ENCODE results near the gene TRMT1. TPM values are rescaled to one million over a fixed set of nuclear protein-coding genes. Genes with fewer than 3 reads are reported as not detected.

TRMT1 gene
- total RNA-seq, 4 donors from 2014 or later: 19.4 to 42.5 (median 29.0) TPM

- Histone ChIP-seq H3K4me3 (no peak overlapping the region), H3K4me1 (peaks cover 34 to 97% (median 63%) of the 10 kb centered on the region in 3 donors), H3K27me3 (peaks cover 0 to 9% (median 0%) of the 10 kb centered on the region in 4 donors), H3K27ac (peak overlapping the region; percentile 30 to 94 (median 88)), H3K36me3 (peaks cover 0 to 69% (median 0%) of the 10 kb centered on the region in 3 donors), H3K9me3 (no peaks in the 10 kb centered on the region)
- WGBS, 2 donors: 40 to 48% methylated on average over 4 to 5 of the region's 12 CpGs
- DNase-seq: no peak
- TF ChIP-seq POLR2A (IDR thresholded peaks at IDR 0.05): no peak
- TF ChIP-seq, protein P1, sequence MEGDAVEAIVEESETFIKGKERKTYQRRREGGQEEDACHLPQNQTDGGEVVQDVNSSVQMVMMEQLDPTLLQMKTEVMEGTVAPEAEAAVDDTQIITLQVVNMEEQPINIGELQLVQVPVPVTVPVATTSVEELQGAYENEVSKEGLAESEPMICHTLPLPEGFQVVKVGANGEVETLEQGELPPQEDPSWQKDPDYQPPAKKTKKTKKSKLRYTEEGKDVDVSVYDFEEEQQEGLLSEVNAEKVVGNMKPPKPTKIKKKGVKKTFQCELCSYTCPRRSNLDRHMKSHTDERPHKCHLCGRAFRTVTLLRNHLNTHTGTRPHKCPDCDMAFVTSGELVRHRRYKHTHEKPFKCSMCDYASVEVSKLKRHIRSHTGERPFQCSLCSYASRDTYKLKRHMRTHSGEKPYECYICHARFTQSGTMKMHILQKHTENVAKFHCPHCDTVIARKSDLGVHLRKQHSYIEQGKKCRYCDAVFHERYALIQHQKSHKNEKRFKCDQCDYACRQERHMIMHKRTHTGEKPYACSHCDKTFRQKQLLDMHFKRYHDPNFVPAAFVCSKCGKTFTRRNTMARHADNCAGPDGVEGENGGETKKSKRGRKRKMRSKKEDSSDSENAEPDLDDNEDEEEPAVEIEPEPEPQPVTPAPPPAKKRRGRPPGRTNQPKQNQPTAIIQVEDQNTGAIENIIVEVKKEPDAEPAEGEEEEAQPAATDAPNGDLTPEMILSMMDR (IDR thresholded peaks at IDR 0.05): peak; percentile 88 to 95 (median 94)
- intact Hi-C loops (cut with DNase I): loop anchor here (5.0 kb wide), 1 partner anchor 111 kb away; no protein-coding TSS in a partner anchor
Observed at GRCh38 chr19:13093407-13094105, 23.0 kb downstream of the TRMT1 start.

DNA sequence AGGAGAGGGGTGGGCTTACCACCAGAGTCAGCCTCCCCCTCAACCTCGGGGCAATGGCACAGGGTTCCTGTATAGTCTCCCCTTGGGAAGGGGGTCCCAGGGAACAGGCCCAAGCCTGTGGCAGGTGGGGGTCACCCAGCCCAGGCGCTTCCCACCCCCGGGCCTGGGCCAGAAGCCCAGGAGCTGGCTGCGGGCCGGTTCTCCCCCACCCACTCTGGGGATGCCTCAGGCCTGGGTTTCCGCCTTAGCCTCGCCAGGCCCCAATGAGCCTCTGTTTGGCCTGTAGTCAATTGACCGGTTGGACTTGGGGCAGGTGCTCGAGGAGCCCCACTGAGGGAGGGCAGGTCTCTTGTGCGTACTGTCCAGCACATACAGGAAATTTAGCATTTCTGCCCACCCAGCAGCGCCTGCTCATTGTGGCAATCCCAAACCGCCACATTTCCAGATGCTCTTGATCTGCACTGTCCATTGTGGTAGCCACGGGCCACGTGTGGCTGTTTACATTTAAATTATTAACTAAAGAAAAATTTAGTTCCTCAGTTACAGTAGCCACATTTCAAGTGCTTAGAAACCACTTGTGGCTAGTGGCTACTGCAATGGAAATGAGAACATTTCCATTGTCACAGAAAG lies 23.8 kb downstream of the TRMT1 start:
- 53 to 59% methylated on average over 4 to 7 of the region's 14 CpGs for WGBS, 2 donors
- peak overlapping the region; percentile 31 to 94 (median 88) for H3K27ac ChIP-seq

GRCh38 chr19:13092158-13092543 lies 24.4 kb downstream of the TRMT1 start:
- WGBS, 2 donors: 63% methylated on average over 2 of the region's 2 CpGs; no CpG with 5 or more reads in 1 of the 2 donors
- no peak for DNase-seq
- Histone ChIP-seq H3K4me1 (peaks cover 20 to 82% (median 51%) of the 10 kb centered on the region in 3 donors), H3K4me3 (no peak overlapping the region), H3K36me3 (peaks cover 0 to 83% (median 6%) of the 10 kb centered on the region in 3 donors), H3K27ac (peak overlapping the region; percentile 31 to 94 (median 88)), H3K27me3 (no peaks in the 10 kb centered on the region), H3K9me3 (no peaks in the 10 kb centered on the region)
- intact Hi-C loops (cut with DNase I): loop anchor here (5.0 kb wide), 1 partner anchor 110 kb away; no protein-coding TSS in a partner anchor
- TF ChIP-seq POLR2A (IDR thresholded peaks at IDR 0.05): no peak
- TF ChIP-seq, protein P1 (IDR thresholded peaks at IDR 0.05): no peak

More for the DNA sequence above, 23.8 kb downstream of the TRMT1 start:
- Histone ChIP-seq H3K4me1 (peaks cover 26 to 88% (median 56%) of the 10 kb centered on the region in 3 donors), H3K36me3 (peaks cover 0 to 77% (median 3%) of the 10 kb centered on the region in 3 donors), H3K9me3 (no peaks in the 10 kb centered on the region), H3K27me3 (peaks cover 0 to 5% (median 0%) of the 10 kb centered on the region in 4 donors), H3K4me3 (no peak overlapping the region)
- intact Hi-C loops (cut with DNase I): loop anchor here (5.0 kb wide), 1 partner anchor 110 kb away; no protein-coding TSS in a partner anchor
- TF ChIP-seq POLR2A (IDR thresholded peaks at IDR 0.05): no peak
- TF ChIP-seq, protein P1 (IDR thresholded peaks at IDR 0.05): no peak
- no peak for DNase-seq

GRCh38 chr19:13091400-13092157 lies 25.0 kb downstream of the TRMT1 start:
- Histone ChIP-seq H3K4me1 (peaks cover 19 to 77% (median 50%) of the 10 kb centered on the region in 3 donors), H3K36me3 (peaks cover 0 to 89% (median 12%) of the 10 kb centered on the region in 3 donors), H3K4me3 (no peak overlapping the region), H3K27me3 (no peaks in the 10 kb centered on the region), H3K9me3 (no peaks in the 10 kb centered on the region), H3K27ac (peak overlapping the region; percentile 31 to 94 (median 88))
- whole genome bisulfite sequencing, 2 donors: 20 to 64% methylated on average over 6 to 17 of the region's 25 CpGs
- intact Hi-C loops (cut with DNase I): loop anchor here (5.0 kb wide), 1 partner anchor 109 kb away; no protein-coding TSS in a partner anchor
- DNase-seq: no peak
- no peak for TF ChIP-seq POLR2A (IDR thresholded peaks at IDR 0.05)
- TF ChIP-seq, protein P1 (IDR thresholded peaks at IDR 0.05): no peak
